Glutamatergic neuron (in vitro differentiated cells): Measurements from ENCODE around the gene DOK3. TPM values are rescaled to one million over a fixed set of nuclear protein-coding genes. Genes with fewer than 3 reads are reported as not detected.

Experiments used
- DNase-seq: peaks from one replicate; pipeline ENCODE4 v3.0.0; 2022
- H3K27ac Mint-ChIP-seq: one replicate; pipeline ENCODE4 v1.8.0; 2020; ENCODE audit warnings: mild to moderate bottlenecking, mixed read lengths, inconsistent platforms; ENCODE audit not compliant: unreplicated experiment
- H3K27me3 Mint-ChIP-seq: one replicate; pipeline ENCODE4 v1.8.0; 2020; ENCODE audit warnings: mild to moderate bottlenecking, moderate library complexity, mixed read lengths, inconsistent platforms; ENCODE audit not compliant: unreplicated experiment
- H3K36me3 Mint-ChIP-seq: one replicate; pipeline ENCODE4 v1.8.0; 2020; ENCODE audit warnings: mild to moderate bottlenecking, mixed read lengths, inconsistent platforms; ENCODE audit not compliant: unreplicated experiment
- H3K4me1 Mint-ChIP-seq: one replicate; pipeline ENCODE4 v1.8.0; 2020; ENCODE audit warnings: mild to moderate bottlenecking, low read depth, mixed read lengths, inconsistent platforms; ENCODE audit not compliant: unreplicated experiment
- H3K4me3 Mint-ChIP-seq: one replicate; pipeline ENCODE4 v1.8.0; 2020; ENCODE audit warnings: mild to moderate bottlenecking, mixed read lengths, inconsistent platforms; ENCODE audit not compliant: unreplicated experiment
- H3K9me3 Mint-ChIP-seq: one replicate; pipeline ENCODE4 v1.8.0; 2020; ENCODE audit warnings: mild to moderate bottlenecking, moderate library complexity, mixed read lengths, inconsistent platforms; ENCODE audit not compliant: unreplicated experiment
- CTCF ChIP-seq: fragments of 200-600 bp; sonication (generic); IDR thresholded peaks from one replicate; pipeline ENCODE4 v1.5.0; 2021; ENCODE audit not compliant: partially characterized antibody, unreplicated experiment
- total RNA-seq: library from RNA; stranded (reverse); fragmentation: NEBNext Ultra II Directional; extraction: Animal tissue kit (Norgen Biotek cat#: 25700); gene quantifications from one replicate; pipeline ENCODE4 v1.2.1, GENCODE V29; 2021; ENCODE audit not compliant: unreplicated experiment

DOK3 gene
- total RNA-seq, 1 donor from 2014 or later, result 29.2 TPM

DNA sequence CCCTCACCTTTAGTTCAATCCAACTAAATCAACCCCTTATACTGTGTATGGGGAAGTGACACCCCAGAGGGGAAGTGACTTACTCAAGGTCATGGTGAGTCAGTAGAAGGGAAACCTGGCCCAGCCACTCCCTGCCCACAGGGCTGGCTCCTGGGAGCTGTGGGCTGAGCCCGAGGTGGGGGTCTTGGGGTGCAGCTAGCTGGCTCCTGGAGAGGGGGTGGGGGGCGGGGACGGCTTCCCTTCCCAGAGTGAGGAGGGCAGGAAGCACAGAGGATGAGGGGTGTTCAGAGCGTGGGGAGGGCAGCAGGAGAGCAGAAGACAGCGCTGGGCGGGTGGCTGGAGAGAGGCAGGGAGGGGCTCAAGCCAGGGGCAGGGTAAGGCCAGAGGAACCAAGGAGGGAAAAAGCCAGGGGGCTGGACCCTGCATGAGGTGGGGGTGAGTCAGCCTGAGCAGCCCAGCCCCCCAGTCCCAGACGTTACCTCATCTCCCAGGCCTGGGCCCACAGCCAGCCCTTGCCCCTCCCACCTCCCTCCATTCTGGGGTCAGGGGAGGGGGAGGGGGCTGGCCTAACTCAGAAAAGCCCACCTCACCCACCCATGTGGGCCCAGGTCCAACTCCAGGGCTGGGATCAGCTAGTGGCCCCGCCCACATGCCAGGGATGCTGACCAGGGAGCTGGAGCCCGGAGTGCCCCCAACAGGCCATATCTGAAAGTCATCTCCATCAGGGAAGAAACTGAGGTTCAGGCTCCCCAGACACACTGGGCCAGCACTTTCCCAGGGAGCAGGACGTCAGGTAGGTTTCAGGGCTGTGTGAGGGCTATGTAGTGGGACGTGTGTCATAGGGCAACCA, 15.1 kb downstream of the DOK3 start:
- peaks cover 11% of the 10 kb centered on the region for H3K9me3 Mint-ChIP-seq
- no peak for TF ChIP-seq CTCF
- H3K4me3 Mint-ChIP-seq, result peak overlapping the region; percentile 56
- DNase-seq, result no peak
- H3K36me3 Mint-ChIP-seq, result no peaks in the 10 kb centered on the region
- H3K27me3 Mint-ChIP-seq, result peaks cover 14% of the 10 kb centered on the region
- H3K27ac Mint-ChIP-seq, result no peak overlapping the region
- peaks cover 23% of the 10 kb centered on the region for H3K4me1 Mint-ChIP-seq

GRCh38 chr5:177493795-177494345, 15.8 kb downstream of the DOK3 start:
- no peak for TF ChIP-seq CTCF
- H3K4me1 Mint-ChIP-seq, result peaks cover 20% of the 10 kb centered on the region
- peaks cover 9% of the 10 kb centered on the region for H3K9me3 Mint-ChIP-seq
- no peaks in the 10 kb centered on the region for H3K36me3 Mint-ChIP-seq
- DNase-seq, result no peak
- H3K27me3 Mint-ChIP-seq, result peaks cover 10% of the 10 kb centered on the region
- H3K4me3 Mint-ChIP-seq, result peak overlapping the region; percentile 56
- H3K27ac Mint-ChIP-seq, result no peak overlapping the region

DNA sequence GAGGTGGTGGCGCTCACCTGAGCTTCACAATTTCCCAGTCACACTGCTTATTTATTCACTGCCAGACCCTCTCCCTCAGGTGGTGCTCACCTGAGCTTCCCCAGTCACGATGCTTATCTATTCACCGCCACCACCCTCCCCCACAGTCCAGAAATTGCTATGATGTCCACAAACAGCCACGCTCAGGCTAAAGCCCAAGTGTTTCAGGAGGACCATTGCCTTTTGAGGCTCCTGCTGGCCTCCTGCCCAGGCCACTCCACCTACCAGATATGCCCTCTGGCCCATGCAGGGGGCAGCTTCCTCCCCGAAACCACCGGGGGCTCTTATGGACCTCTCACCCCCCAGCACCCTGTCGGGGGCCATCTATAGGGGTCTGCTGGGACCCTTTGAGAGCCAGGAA, 16.8 kb downstream of the DOK3 start:
- Mint-ChIP-seq H3K36me3 (no peaks in the 10 kb centered on the region), H3K4me1 (peaks cover 15% of the 10 kb centered on the region), H3K27ac (peak overlapping the region; percentile 45), H3K4me3 (peak overlapping the region; percentile 10), H3K27me3 (peaks cover 7% of the 10 kb centered on the region), H3K9me3 (peaks cover 8% of the 10 kb centered on the region)
- no peak for TF ChIP-seq CTCF
- DNase-seq, result no peak

- Mint-ChIP-seq H3K36me3 (no peaks in the 10 kb centered on the region), H3K27me3 (peaks cover 7% of the 10 kb centered on the region), H3K27ac (peak overlapping the region; percentile 45), H3K9me3 (peaks cover 8% of the 10 kb centered on the region), H3K4me3 (peak overlapping the region; percentile 10), H3K4me1 (peaks cover 16% of the 10 kb centered on the region)
- DNase-seq, result no peak
- TF ChIP-seq CTCF, result no peak
Measured at GRCh38 chr5:177491983-177492746, 17.5 kb downstream of the DOK3 start.
